SK-MEL-5 (cell line): Measurements from ENCODE around the gene MRPS7. TPM values are rescaled to one million over a fixed set of nuclear protein-coding genes. Genes with fewer than 3 reads are reported as not detected.

Experiments used
- total RNA-seq: library from RNA; depleted of rRNA; stranded (reverse); fragments of >200 nt; shearing (Covaris generic); gene quantifications from 2 replicates; pipeline ENCODE4 v1.2.3, GENCODE V29; 2014; rRNA removed

The MRPS7 gene
- total RNA-seq, 1 experiment from 2014 or later, result 184 TPM

Other genes with a start within 250 kb of the MRPS7 start
- 92.6 and 96.0 TPM in 2 replicates for gene MRPL58, start 249.2 kb upstream of the MRPS7 start, total RNA-seq
- 557 and 623 TPM in 2 replicates for gene ATP5PD, start 214.9 kb upstream of the MRPS7 start, total RNA-seq
- gene KCTD2, start 214.7 kb upstream of the MRPS7 start, total RNA-seq, result 23.3 and 26.6 TPM in 2 replicates
- gene SLC16A5, start 173.9 kb upstream of the MRPS7 start, total RNA-seq, result 0.19 TPM in 1 of 2 replicates, not detected in the other
- 4.9 and 5.4 TPM in 2 replicates for gene ARMC7, start 151.9 kb upstream of the MRPS7 start, total RNA-seq
- gene NT5C, start 130.1 kb upstream of the MRPS7 start, total RNA-seq, result 44.5 and 46.7 TPM in 2 replicates
- gene JPT1, start 107.4 kb upstream of the MRPS7 start, total RNA-seq, result 148 and 158 TPM in 2 replicates
- 206 and 213 TPM in 2 replicates for gene SUMO2, start 78.9 kb upstream of the MRPS7 start, total RNA-seq
- 46.0 and 49.4 TPM in 2 replicates for gene NUP85, start 56.2 kb upstream of the MRPS7 start, total RNA-seq
- 15.7 and 17.4 TPM in 2 replicates for gene GGA3, start 273 bp upstream of the MRPS7 start, total RNA-seq
- gene MIF4GD, start 9.4 kb downstream of the MRPS7 start, total RNA-seq, result 20.8 and 22.9 TPM in 2 replicates
- gene SLC25A19, start 27.6 kb downstream of the MRPS7 start, total RNA-seq, result 18.1 and 21.0 TPM in 2 replicates
- gene GRB2, start 143.8 kb downstream of the MRPS7 start, total RNA-seq, result 146 and 154 TPM in 2 replicates
- gene TMEM94, start 194.8 kb downstream of the MRPS7 start, total RNA-seq, result 37.3 and 51.7 TPM in 2 replicates